Common myeloid progenitor, CD34-positive (primary cell): ENCODE data around the gene BCR.
"Not testable (repeated sequence)": the region's sequence is repeated elsewhere in the genome, so short reads cannot be mapped to it uniquely, and the experiment has no call there.

Experiments
- CTCF ChIA-PET: fragments of 350-600 bp; sonication (Branson Sonifier 250); formaldehyde crosslinking; loops from one replicate; lab custom pipeline; 2021; ENCODE audit warnings: antibody characterized with exemption; lab: Charles Lee
- POLR2A ChIA-PET: fragments of 350-600 bp; sonication (Branson Sonifier 250); formaldehyde crosslinking; loops from one replicate; lab custom pipeline; 2021; ENCODE audit warnings: antibody characterized with exemption; lab: Charles Lee
- DNase-seq, 3 donors: peaks; one replicate each; pipeline versions ENCODE4 v3.0.0 to v3.0.0-alpha.2; 2013
- H3K27ac ChIP-seq, 2 experiments: 1 replicate in 1 of 2; 2 replicates in 1 of 2; pipeline ENCODE4 v1.7.0; 2013; ENCODE audit warnings: inconsistent platforms in 2 of 2, low read length in 2 of 2, mild to moderate bottlenecking in 2 of 2, low read depth in 1 of 2, moderate library complexity in 1 of 2; ENCODE audit not compliant: severe bottlenecking in 2 of 2, insufficient read depth in 1 of 2, poor library complexity in 1 of 2
- H3K27me3 ChIP-seq, 5 experiments: replicated peaks in 2 of 5; 1 replicate in 3 of 5; 2 replicates in 2 of 5; pipeline versions ENCODE4 v1.6.1 to v1.7.0; 2013; ENCODE audit warnings: low read length in 4 of 5, mild to moderate bottlenecking in 2 of 5, moderate library complexity in 2 of 5, inconsistent platforms in 1 of 5; ENCODE audit not compliant: insufficient read depth in 5 of 5, control insufficient read depth in 4 of 5
- H3K36me3 ChIP-seq, 4 experiments: 1 replicate in 2 of 4; 2 replicates in 2 of 4; pipeline versions ENCODE4 v1.6.1 to v1.7.0; 2013; ENCODE audit warnings: low read length in 3 of 4, control low read depth in 1 of 4, mild to moderate bottlenecking in 1 of 4; ENCODE audit not compliant: control insufficient read depth in 4 of 4, insufficient read depth in 4 of 4
- H3K4me1 ChIP-seq, 4 experiments: 1 replicate in 3 of 4; 2 replicates in 1 of 4; pipeline versions ENCODE4 v1.6.1 to v1.7.1; 2013; ENCODE audit warnings: low read length in 3 of 4, mild to moderate bottlenecking in 3 of 4, control low read depth in 1 of 4, inconsistent platforms in 1 of 4, moderate library complexity in 1 of 4; ENCODE audit not compliant: control insufficient read depth in 4 of 4, insufficient read depth in 4 of 4; ENCODE audit errors: control extremely low read depth in 1 of 4
- H3K4me3 ChIP-seq, 7 experiments: 1 replicate in 4 of 7; 2 replicates in 3 of 7; pipeline versions ENCODE4 v1.5.1 to v1.7.0; 2013; ENCODE audit warnings: mild to moderate bottlenecking in 7 of 7, low read length in 6 of 7, moderate library complexity in 6 of 7, inconsistent platforms in 2 of 7, low read depth in 2 of 7, control low read depth in 1 of 7; ENCODE audit not compliant: insufficient read depth in 4 of 7, control insufficient read depth in 1 of 7; ENCODE audit errors: extremely low read depth in 1 of 7
- H3K9me3 ChIP-seq, 5 experiments: 1 replicate in 4 of 5; 2 replicates in 1 of 5; pipeline versions ENCODE4 v1.6.1 to v1.7.1; 2013; ENCODE audit warnings: low read length in 4 of 5, mild to moderate bottlenecking in 2 of 5, inconsistent platforms in 1 of 5, low read depth in 1 of 5, moderate library complexity in 1 of 5; ENCODE audit not compliant: control insufficient read depth in 4 of 5, insufficient read depth in 2 of 5; ENCODE audit errors: control extremely low read depth in 1 of 5
- WGBS: methylation state at CpG from one replicate; pipeline ENCODE4 v1.1.5; 2013; ENCODE audit not compliant: insufficient coverage; 5-methylcytosine and 5-hydroxymethylcytosine counted together

Gene BCR

DNA sequence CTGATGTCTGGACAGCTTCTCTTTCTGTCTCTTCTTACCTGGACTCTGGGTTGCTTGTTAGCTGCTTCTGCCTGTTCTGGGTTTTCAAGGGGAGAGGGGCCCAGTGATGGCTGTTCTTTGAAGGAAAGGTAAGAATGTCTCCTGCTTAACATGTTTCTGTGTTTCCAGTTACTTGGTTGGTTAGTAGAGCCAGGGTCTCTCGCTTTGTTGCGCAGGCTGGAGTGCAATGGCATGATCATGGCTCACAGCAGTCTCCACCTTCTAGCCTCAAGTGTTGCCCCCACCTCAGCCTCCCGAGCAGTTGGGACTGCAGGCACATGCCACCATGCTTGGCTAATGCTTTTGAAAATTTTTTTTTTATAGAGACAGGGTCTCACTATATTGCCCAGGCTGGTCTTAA is 126.6 kb downstream of the BCR start:
- no peaks in the 10 kb centered on the region for H3K4me1 ChIP-seq
- DNase-seq = no peak
- H3K9me3 ChIP-seq = no peaks in the 10 kb centered on the region
- CTCF ChIA-PET = interaction anchor here (0.7 kb wide), 1 partner anchor 17 kb away, joined by 4 read pairs; no protein-coding TSS in a partner anchor
- no peak overlapping the region for H3K4me3 ChIP-seq
- WGBS = 95% methylated on average over 3 of the region's 3 CpGs
- H3K27ac ChIP-seq = no peak overlapping the region
- H3K27me3 ChIP-seq = no peaks in the 10 kb centered on the region
- POLR2A ChIA-PET = interaction anchor here (0.6 kb wide), 1 partner anchor 444 kb away, joined by 6 read pairs; no protein-coding TSS in a partner anchor
- H3K36me3 ChIP-seq = peaks cover 8 to 65% (median 42%) of the 10 kb centered on the region in 4 experiments

DNA sequence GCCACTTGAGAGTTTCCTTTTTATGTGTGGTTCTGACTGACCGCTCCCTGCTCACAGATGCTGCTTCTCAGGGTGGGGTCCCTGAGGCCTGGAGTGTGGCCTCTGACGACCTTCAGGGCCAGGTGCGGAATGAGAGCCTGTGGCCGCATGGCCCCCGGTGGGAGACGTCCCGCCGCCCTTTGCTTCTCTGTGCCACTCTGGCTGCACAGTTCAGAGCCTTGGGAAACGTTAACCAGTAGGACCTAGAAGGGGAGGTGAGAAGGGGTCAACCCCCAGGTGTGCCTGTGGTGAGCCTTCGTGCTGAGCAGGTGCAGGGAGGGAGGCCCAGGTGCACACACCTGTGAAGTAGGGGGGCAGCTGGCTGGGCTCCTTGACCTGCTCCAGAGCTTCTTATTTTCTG is 127.2 kb downstream of the BCR start:
- H3K9me3 ChIP-seq, H3K4me1 ChIP-seq, H3K4me3 ChIP-seq, DNase-seq, H3K27ac ChIP-seq, CTCF ChIA-PET, POLR2A ChIA-PET, H3K27me3 ChIP-seq: not testable (repeated sequence)
- H3K36me3 ChIP-seq = peaks cover 11 to 62% (median 40%) of the 10 kb centered on the region in 4 experiments
- 100% methylated on average over 2 of the region's 10 CpGs for WGBS

DNA sequence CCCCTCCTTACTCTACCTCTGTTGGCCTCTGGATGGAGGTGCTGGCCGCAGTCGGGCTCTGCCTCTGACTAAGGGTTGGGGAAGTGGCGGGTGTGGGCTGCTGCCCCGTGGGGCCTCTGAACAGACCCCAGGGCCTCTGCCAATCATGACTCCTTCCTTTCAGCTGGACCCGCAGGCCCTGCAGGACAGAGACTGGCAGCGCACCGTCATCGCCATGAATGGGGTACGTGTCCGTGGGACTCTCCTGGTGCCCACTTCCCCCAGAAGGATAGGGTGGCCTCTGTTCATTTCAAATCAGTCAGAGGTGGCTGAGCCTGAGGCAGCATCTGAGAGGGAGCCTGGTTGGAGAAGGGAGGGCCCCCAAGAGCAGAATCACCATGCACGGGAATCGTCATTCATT is 129.0 kb downstream of the BCR start:
- no CpG with 5 or more reads among the region's 12 CpGs for whole genome bisulfite sequencing
- H3K27ac ChIP-seq, H3K9me3 ChIP-seq, H3K4me1 ChIP-seq, H3K27me3 ChIP-seq, POLR2A ChIA-PET, H3K4me3 ChIP-seq, DNase-seq, CTCF ChIA-PET: not testable (repeated sequence)
- H3K36me3 ChIP-seq = peaks cover 15 to 61% (median 36%) of the 10 kb centered on the region in 4 experiments

DNA sequence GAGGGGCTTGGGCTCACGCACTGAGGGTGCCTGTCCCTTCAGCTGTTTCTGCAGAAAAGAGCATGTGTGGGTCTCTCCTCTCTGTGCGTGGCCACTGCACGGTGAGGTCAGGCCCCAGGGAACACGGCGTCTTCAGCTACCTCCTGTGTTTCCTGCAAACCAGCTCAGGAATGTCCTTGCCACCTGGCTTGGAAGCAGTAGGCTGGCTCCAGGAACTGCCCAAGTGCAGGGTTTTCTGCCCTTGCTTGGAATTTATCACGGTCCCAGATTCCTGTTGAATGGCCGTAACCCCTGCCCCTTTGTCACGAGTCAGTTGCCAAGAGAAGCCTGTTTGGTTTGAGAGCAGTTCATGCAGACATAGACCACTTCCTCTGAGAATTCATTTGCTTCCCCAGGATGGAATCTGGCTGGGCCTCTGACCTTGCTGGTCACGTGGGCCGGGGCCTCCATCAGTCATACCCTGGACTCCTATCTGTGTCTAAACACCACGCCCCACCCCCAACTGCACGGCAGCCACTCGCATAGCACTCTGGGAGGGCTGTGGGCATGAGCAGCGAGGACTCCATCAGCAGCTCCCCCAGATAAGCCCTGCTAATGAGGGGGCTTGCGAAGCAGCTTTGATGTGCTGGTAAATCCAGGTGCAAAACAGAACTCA is 130.3 kb downstream of the BCR start:
- POLR2A ChIA-PET = not testable (repeated sequence)
- WGBS = 100% methylated on average over 2 of the region's 15 CpGs

GRCh38 chr22:23311635-23312420 is 131.5 kb downstream of the BCR start:
- H3K9me3 ChIP-seq, DNase-seq, H3K4me3 ChIP-seq, CTCF ChIA-PET, H3K4me1 ChIP-seq, H3K27me3 ChIP-seq, H3K27ac ChIP-seq, POLR2A ChIA-PET: not testable (repeated sequence)
- 97% methylated on average over 7 of the region's 18 CpGs for WGBS
- peaks cover 11 to 46% (median 19%) of the 10 kb centered on the region in 4 experiments for H3K36me3 ChIP-seq

More for the DNA sequence above, 130.3 kb downstream of the BCR start:
- DNase-seq, H3K9me3 ChIP-seq, CTCF ChIA-PET, H3K4me3 ChIP-seq, H3K27me3 ChIP-seq, H3K4me1 ChIP-seq, H3K27ac ChIP-seq: not testable (repeated sequence)
- H3K36me3 ChIP-seq = peaks cover 11 to 59% (median 30%) of the 10 kb centered on the region in 4 experiments

GRCh38 chr22:23313791-23314567 is 133.7 kb downstream of the BCR start:
- H3K36me3 ChIP-seq = peaks cover 11 to 37% (median 18%) of the 10 kb centered on the region in 4 experiments
- 93% methylated on average over 12 of the region's 14 CpGs for WGBS
- ChIA-PET POLR2A (no interaction called here), CTCF (interaction anchor here (1.1 to 1.3 kb wide), 3 partner anchors 69 to 72 kb away, joined by 4 to 7 read pairs (median 5); no protein-coding TSS in a partner anchor)
- H3K27ac ChIP-seq = no peak overlapping the region
- no peaks in the 10 kb centered on the region for H3K4me1 ChIP-seq
- no peak overlapping the region for H3K4me3 ChIP-seq
- H3K9me3 ChIP-seq = no peaks in the 10 kb centered on the region
- DNase-seq = no peak
- H3K27me3 ChIP-seq = no peaks in the 10 kb centered on the region
